GM12891 (cell line): ENCODE data around the gene PTPRT.
A peak's percentile ranks its signal among the peaks of the same experiment; 100 is the strongest.

Source experiments
- DNase-seq: peaks from one replicate; pipeline ENCODE4 v3.0.0; 2011; ENCODE audit warnings: low spot score; ENCODE audit not compliant: insufficient read length
- FAIRE-seq: peaks from 2 replicates; lab custom pipeline; 2011; peaks lifted over from hg19 to GRCh38; lab: Jason Lieb, UNC
- PAX5 ChIP-seq: IDR thresholded peaks from 2 replicates; pipeline ENCODE4 v1.6.1; 2011; ENCODE audit warnings: low read length, moderate library complexity, mild to moderate bottlenecking; ENCODE audit not compliant: insufficient read depth, severe bottlenecking
- POLR2A ChIP-seq: IDR thresholded peaks from 2 replicates; pipeline ENCODE4 v1.6.1; 2011; ENCODE audit warnings: low read depth, low read length, control low read depth
- POLR2AphosphoS5 ChIP-seq: IDR thresholded peaks from 2 replicates; pipeline ENCODE4 v1.6.1; 2011; ENCODE audit warnings: low read depth, low read length, control low read depth
- POU2F2 ChIP-seq: IDR thresholded peaks from 2 replicates; pipeline ENCODE4 v1.6.1; 2011; ENCODE audit warnings: low read depth, mild to moderate bottlenecking, control low read depth, low read length, moderate library complexity
- SPI1 ChIP-seq: IDR thresholded peaks from 2 replicates; pipeline ENCODE4 v1.6.1; 2011; ENCODE audit warnings: low read depth, low read length, control low read depth
- TAF1 ChIP-seq: IDR thresholded peaks from 2 replicates; pipeline ENCODE4 v1.6.1; 2011; ENCODE audit warnings: low read depth, low read length, control low read depth

PTPRT gene

DNA sequence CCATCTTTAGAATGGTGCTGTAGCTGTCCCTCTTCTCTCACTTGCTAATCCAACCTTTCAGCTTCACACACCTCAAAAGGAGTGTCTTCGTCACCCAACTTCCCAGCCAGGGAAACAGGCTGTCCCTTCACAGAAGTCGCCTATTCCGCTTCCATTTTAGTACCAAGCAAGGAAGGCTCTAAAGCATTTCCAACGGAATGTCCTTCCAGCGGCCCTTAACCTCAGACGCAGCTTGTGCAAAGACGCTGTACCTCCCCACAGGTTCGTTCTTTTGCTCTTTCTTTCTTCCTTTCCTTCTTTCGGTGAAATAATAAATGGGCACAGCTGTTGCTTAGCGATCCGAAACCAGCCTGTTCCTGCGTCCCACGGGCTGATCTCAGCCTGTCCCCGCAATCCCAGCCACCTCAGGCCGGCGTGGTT, 1.5 kb downstream of the PTPRT start:
- TF ChIP-seq TAF1 (no peak), PAX5 (no peak), POLR2AphosphoS5 (no peak), POU2F2 (no peak), POLR2A (no peak), SPI1 (no peak)
- no peak for DNase-seq

GRCh38 chr20:43187476-43188233, 2.1 kb downstream of the PTPRT start:
- peak; percentile 82; the same call in 1 of the 2 replicates for TF ChIP-seq POU2F2
- no peak for TF ChIP-seq POLR2A
- TF ChIP-seq PAX5: no peak
- DNase-seq (peak; percentile 75), FAIRE-seq (peak; percentile 81)

More for the DNA sequence above, 1.5 kb downstream of the PTPRT start:
- no peak for FAIRE-seq

DNA sequence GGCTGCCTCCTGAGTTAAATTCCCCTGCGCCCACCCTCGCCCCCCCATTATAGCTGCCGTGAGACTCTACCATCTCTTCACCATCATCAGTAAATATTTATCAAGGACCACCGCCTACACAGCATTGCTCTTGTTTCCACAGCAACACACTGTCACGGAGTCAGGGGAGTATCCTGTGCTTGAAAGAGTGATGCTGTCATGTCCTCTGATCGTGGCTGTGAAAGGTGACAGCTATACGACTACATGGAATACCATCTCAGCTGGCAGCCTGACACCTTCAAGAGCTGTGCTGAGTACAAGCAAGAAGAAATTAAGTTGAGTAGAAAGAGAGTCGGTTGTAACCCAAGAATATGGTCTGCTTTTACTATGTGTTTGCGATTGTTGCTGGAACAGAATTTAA, 3.4 kb downstream of the PTPRT start:
- no peak for TF ChIP-seq TAF1
- TF ChIP-seq POU2F2: no peak
- no peak for TF ChIP-seq PAX5
- TF ChIP-seq POLR2A: no peak
- TF ChIP-seq POLR2AphosphoS5: no peak
- no peak for TF ChIP-seq SPI1
- no peak for DNase-seq
- FAIRE-seq: no peak

DNA sequence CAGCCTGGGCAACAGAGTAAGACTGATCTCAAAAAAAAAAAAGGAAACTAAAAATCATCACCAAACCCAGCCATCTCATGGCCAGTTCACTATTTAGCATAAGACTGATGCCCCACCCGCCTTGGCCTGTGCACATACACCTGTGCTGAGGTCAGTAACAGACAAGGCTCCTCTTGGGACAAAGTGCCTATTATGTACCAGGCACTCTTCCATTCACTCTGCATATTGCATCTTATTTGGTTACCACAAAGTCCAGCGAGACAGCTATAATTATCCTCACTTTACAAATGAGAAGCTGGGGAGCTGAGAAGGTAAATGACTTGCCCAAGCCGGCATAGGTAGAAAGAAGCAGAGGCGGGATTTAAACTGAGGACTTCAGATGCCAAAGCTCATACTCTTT, 3.8 kb downstream of the PTPRT start:
- DNase-seq (no peak), FAIRE-seq (no peak)
- TF ChIP-seq TAF1 (no peak), PAX5 (no peak), POU2F2 (no peak), POLR2A (no peak), POLR2AphosphoS5 (no peak), SPI1 (no peak)

DNA sequence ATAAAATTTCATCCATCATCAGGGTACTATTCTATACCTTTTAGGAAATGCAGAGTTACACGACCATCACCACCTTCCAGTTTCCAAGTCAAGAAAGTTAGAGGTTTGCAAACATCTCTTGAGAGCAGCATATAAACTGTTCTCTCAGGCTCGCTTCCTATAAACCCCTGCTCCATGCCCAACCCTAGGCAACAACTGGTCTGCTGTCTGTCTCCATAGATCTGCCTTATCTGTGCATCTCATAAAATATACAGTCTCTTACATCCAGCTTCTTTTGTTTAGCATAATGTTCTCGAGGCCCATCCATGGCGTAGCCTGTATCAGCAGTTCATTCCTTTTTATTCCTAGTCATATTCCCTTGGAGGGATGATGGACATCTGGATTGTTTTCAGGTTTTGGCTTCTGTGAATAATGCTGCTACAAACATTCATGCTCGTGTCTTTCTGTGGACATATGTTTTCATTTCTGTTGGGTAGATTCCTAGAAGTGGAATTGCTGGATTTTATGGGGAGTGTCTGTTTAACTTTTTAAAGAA, 6.1 kb downstream of the PTPRT start:
- FAIRE-seq: no peak
- DNase-seq: no peak
- no peak for TF ChIP-seq PAX5
- TF ChIP-seq POLR2A: no peak

DNA sequence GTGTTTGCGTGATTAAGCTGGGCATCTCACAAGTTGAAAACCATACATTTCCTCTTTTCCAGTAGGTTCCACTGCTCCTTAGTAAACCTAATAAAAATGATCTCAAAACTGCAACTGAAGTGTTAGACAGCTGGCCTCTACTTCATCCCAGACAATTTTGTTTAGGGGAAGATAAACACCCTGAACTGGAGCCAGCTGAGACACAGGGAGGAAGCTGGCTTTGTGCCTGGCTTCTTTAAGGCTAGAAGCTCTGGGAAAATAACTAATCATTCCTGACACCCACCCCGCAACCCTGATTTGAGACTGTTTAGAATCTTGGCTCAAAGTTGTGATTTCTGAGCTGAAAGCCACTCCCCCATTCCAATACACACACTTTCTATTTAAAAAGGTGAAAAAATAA, 11.6 kb downstream of the PTPRT start:
- DNase-seq (no peak), FAIRE-seq (no peak)
- TF ChIP-seq POLR2A (no peak), POLR2AphosphoS5 (no peak), POU2F2 (no peak), PAX5 (no peak), TAF1 (no peak), SPI1 (no peak)

- TF ChIP-seq POLR2AphosphoS5 (no peak), PAX5 (no peak), POLR2A (no peak), TAF1 (no peak), POU2F2 (no peak), SPI1 (no peak)
- FAIRE-seq: no peak
- DNase-seq: no peak
Measured at GRCh38 chr20:43176726-43177125, 13.0 kb downstream of the PTPRT start.

DNA sequence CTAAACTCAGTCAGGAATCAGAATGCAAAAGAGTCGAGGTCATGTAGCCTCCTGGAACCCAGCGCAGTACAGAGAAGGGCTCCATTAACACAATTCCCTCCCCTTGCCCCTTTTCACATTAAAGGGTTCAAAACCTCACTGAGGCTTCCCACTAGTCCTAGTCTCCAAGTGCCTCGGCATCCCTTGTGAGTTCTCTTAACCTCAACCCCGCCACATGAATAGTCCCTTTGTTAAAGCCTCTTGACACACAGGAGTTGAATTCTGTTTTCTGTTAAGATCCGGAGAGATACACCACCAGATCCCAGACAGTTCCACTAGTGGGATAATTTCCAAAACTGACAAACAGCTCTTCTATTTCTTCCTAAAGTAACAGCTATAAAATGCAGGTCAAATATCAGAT, 17.8 kb downstream of the PTPRT start:
- DNase-seq: no peak
- no peak for FAIRE-seq
- no peak for TF ChIP-seq POLR2AphosphoS5
- no peak for TF ChIP-seq POU2F2
- TF ChIP-seq SPI1: no peak

- TF ChIP-seq POLR2A: no peak
- TF ChIP-seq PAX5: no peak
- no peak for TF ChIP-seq TAF1
- TF ChIP-seq SPI1: no peak
- no peak for TF ChIP-seq POLR2AphosphoS5
- no peak for TF ChIP-seq POU2F2
- FAIRE-seq: no peak
- DNase-seq: no peak
Measured at GRCh38 chr20:43170771-43171170, 18.9 kb downstream of the PTPRT start.

DNA sequence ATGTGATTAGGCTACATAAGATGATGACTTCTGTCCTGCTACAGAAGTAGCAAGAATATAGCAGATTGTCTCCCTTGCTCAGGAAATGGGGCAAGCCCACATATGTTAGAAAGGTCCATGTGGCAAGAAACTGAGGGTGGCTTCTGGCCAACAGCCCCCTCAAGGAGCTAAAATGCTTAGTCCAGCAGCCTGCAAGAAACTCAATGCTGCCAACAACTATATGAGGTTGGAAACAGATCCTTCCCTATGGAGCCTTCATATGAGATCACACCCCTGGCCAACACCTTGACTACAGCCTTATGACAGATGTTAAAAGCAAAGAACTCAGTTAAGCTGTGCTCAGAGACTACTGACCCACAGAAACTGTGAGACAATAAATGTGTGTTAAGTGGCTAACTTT, 22.1 kb downstream of the PTPRT start:
- no peak for DNase-seq
- FAIRE-seq: no peak
- TF ChIP-seq POLR2A (no peak), TAF1 (no peak), POLR2AphosphoS5 (no peak), PAX5 (no peak), POU2F2 (no peak), SPI1 (no peak)
